ENCODE measurements around the gene BCAT1.
A peak's percentile ranks its signal among the peaks of the same experiment; 100 is the strongest.

The BCAT1 gene

DNA sequence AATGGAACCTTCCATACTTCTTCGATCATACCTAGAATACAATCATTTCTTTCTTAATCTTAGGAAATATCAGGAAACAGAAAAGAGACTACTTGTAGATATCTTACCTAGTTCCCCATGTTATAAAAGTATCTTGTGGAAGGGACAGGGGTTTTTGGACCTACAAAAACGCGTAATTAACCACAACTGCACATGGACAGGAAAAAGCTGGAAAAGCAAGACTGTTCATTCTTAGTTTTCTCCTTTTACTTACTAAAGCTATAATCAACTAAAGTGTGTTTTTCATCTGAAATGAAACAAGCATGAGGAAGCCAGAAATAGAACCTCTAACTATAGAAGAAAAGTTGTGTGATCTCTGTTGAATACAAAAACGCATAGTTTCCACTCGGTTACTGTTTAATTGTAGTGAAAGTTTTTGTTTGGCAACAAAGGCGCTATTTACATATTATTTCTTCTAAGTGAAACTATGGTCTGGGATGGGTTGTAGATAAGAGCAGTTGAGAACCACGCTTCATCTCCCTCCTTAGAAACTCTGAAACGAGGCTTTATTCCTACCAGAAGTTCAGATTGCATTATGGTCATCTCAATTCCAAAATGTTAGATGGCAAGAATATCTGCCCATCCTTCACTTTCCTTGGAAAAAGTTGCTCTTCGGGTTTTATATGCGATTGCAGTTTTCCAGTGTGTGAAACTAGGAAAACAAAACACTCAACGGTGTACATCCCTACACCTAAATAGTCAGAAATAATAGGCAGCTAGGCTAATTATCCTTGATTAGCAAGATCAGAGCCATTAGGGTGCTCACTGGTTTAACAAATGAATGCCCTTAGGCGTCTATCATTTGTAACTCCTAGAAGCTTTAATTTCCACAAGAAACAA lies 1.1 kb downstream of the BCAT1 start:
- H3K4me3 Mint-ChIP-seq: peak overlapping the region; percentile 96
- peaks cover 4% of the 10 kb centered on the region for H3K27me3 Mint-ChIP-seq (ENCODE audit: low read depth, poor library complexity)
- H3K27ac Mint-ChIP-seq: peak overlapping the region; percentile 92
- peaks cover 27% of the 10 kb centered on the region for H3K36me3 Mint-ChIP-seq (ENCODE audit: low read depth)
- DNase-seq: no peak
- TF ChIP-seq, protein P1, sequence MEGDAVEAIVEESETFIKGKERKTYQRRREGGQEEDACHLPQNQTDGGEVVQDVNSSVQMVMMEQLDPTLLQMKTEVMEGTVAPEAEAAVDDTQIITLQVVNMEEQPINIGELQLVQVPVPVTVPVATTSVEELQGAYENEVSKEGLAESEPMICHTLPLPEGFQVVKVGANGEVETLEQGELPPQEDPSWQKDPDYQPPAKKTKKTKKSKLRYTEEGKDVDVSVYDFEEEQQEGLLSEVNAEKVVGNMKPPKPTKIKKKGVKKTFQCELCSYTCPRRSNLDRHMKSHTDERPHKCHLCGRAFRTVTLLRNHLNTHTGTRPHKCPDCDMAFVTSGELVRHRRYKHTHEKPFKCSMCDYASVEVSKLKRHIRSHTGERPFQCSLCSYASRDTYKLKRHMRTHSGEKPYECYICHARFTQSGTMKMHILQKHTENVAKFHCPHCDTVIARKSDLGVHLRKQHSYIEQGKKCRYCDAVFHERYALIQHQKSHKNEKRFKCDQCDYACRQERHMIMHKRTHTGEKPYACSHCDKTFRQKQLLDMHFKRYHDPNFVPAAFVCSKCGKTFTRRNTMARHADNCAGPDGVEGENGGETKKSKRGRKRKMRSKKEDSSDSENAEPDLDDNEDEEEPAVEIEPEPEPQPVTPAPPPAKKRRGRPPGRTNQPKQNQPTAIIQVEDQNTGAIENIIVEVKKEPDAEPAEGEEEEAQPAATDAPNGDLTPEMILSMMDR (IDR thresholded peaks at IDR 0.05): no peak
- H3K9me3 Mint-ChIP-seq: peaks cover 6% of the 10 kb centered on the region
- peaks cover 63% of the 10 kb centered on the region for H3K4me1 Mint-ChIP-seq

DNA sequence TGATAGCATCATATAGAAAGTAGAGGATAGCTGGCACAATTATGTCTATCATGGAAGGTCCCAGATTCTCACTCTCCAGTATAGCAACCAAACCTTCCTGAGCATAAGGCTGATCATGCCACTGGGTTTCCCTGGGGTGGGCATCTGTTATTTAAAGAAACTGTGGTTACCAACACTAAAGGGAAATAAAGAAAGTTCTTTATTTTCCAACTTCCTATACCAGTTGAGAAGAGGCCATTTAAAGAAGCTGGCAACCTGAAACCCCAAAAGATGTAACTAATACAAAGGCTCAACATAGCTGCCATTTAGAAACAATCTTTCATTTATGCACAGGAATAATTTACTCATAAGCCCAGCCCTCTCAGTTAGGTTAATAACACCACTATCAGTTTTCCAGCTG lies 3.1 kb downstream of the BCAT1 start:
- peaks cover 46% of the 10 kb centered on the region for H3K36me3 Mint-ChIP-seq (ENCODE audit: low read depth)
- H3K4me1 Mint-ChIP-seq: peaks cover 59% of the 10 kb centered on the region
- H3K4me3 Mint-ChIP-seq: peak overlapping the region; percentile 96
- peaks cover 6% of the 10 kb centered on the region for H3K9me3 Mint-ChIP-seq
- H3K27me3 Mint-ChIP-seq (ENCODE audit: low read depth, poor library complexity): peaks cover 4% of the 10 kb centered on the region
- no peak for DNase-seq
- peak overlapping the region; percentile 62 for H3K27ac Mint-ChIP-seq
- TF ChIP-seq, protein P1 (IDR thresholded peaks at IDR 0.05): no peak

DNA sequence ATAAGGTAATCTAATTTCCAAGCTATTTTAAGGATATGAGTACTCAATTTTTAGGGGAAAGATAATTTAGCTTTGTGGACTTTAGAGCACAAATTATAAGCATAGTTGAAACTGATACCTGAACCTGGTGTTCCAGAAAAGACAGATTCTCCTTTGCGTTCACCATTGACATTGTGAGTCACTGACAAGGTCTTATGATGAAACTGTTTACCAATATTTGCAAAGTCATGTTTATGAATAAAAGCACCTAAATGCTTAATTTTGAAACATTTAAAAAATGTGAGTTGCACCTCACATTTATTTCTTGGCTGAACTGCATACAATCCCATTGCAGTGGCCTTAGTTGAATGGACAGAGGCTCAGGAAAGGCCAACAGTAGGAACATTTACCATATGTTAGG lies 3.9 kb downstream of the BCAT1 start:
- H3K4me1 Mint-ChIP-seq: peaks cover 56% of the 10 kb centered on the region
- H3K27ac Mint-ChIP-seq: no peak overlapping the region
- H3K27me3 Mint-ChIP-seq (ENCODE audit: low read depth, poor library complexity): peaks cover 4% of the 10 kb centered on the region
- TF ChIP-seq, protein P1 (IDR thresholded peaks at IDR 0.05): no peak
- H3K36me3 Mint-ChIP-seq (ENCODE audit: low read depth): peaks cover 55% of the 10 kb centered on the region
- no peak overlapping the region for H3K4me3 Mint-ChIP-seq
- no peak for DNase-seq
- H3K9me3 Mint-ChIP-seq: peaks cover 6% of the 10 kb centered on the region

DNA sequence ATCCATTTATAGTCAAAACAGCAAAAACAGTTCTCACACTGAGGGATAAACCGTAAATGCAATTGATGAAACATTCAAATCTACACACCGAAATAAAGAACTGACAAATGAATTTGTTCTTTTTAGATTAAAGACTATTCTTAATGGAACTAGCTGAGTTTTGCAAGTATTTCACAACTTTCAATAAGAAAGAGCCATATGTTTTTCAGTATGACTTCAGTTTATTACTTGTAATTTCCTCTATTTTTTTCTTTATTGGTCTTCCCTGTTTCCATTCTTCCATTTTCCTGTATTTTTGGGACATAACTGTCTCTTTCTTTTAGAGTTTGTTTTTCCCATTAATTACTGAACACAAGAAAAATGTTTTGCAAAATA lies 4.3 kb downstream of the BCAT1 start:
- H3K27me3 Mint-ChIP-seq (ENCODE audit: low read depth, poor library complexity): peaks cover 4% of the 10 kb centered on the region
- H3K4me1 Mint-ChIP-seq: peaks cover 52% of the 10 kb centered on the region
- TF ChIP-seq, protein P1 (IDR thresholded peaks at IDR 0.05): no peak
- no peak overlapping the region for H3K4me3 Mint-ChIP-seq
- H3K27ac Mint-ChIP-seq: no peak overlapping the region
- no peak for DNase-seq
- peaks cover 6% of the 10 kb centered on the region for H3K9me3 Mint-ChIP-seq
- H3K36me3 Mint-ChIP-seq (ENCODE audit: low read depth): peaks cover 55% of the 10 kb centered on the region

DNA sequence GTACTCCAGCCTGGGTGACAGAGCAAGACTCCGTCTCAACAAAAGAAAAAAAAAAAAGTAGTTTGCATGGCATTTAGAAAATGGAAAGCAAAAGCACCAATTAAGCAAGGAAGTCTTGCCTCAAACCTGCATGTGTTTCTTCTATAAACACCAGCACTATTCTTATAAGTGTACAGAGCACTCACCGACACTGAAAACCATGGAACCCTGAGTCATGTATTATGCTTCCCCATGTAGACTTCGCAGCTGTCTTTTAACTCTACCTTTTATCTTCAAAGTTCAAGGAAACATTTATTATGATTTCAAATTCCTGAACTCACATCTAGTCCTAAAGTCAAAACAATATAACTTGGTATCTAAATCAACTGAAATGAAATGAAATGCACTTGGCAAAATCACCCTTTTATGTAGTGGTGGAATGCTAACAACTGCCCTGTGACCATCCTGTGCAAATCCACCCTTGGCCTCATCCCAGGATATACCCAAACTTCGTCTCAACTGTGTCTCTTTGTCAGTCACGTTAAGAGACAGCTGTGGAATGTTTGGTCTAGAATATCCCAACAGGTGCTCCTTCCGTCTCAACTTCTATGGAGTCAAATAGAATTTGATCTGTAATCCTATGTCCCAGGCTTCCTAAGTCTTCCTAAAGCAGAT lies 4.8 kb downstream of the BCAT1 start:
- Mint-ChIP-seq H3K36me3 (ENCODE audit: low read depth) (peaks cover 55% of the 10 kb centered on the region), H3K4me1 (peaks cover 47% of the 10 kb centered on the region), H3K9me3 (peaks cover 6% of the 10 kb centered on the region), H3K27ac (no peak overlapping the region), H3K27me3 (ENCODE audit: low read depth, poor library complexity) (peaks cover 4% of the 10 kb centered on the region), H3K4me3 (peak overlapping the region; percentile 13)
- DNase-seq: no peak
- TF ChIP-seq, protein P1 (IDR thresholded peaks at IDR 0.05): no peak
